Stomach (tissue), 9 donors: ENCODE data around the gene DEPDC4. TPM values are rescaled to one million over a fixed set of nuclear protein-coding genes. Genes with fewer than 3 reads are reported as not detected.
"Not testable (repeated sequence)": the region's sequence is repeated elsewhere in the genome, so short reads cannot be mapped to it uniquely, and the experiment has no call there.

Experiments
- DNase-seq, 2 donors: peaks; one replicate each; pipeline versions ENCODE4 v3.0.0 to v3.0.0-alpha.2; 2013 to 2019
- H3K27ac ChIP-seq, 5 donors: fragments of 200-600 bp in 4 of 5; sonication (generic) in 4 of 5; one replicate each; pipeline ENCODE4 v1.5.1; 2013 to 2019; ENCODE audit warnings: mild to moderate bottlenecking in 1 of 5, moderate library complexity in 1 of 5
- H3K27me3 ChIP-seq, 3 donors: fragments of 200-600 bp; sonication (generic); one replicate each; pipeline ENCODE4 v1.5.1; 2017 to 2019; ENCODE audit warnings: mixed run types in 1 of 3
- H3K36me3 ChIP-seq, 4 donors: fragments of 200-600 bp; sonication (generic); 1 replicate in 3 of 4; 2 replicates in 1 of 4; pipeline ENCODE4 v1.5.1; 2016 to 2019
- H3K4me1 ChIP-seq, 4 donors: fragments of 200-600 bp; sonication (generic); one replicate each; pipeline ENCODE4 v1.5.1; 2016 to 2019
- H3K4me3 ChIP-seq, 4 donors: fragments of 200-600 bp; sonication (generic) in 3 of 4; one replicate each; pipeline ENCODE4 v1.5.1; 2016 to 2019; ENCODE audit warnings: mild to moderate bottlenecking in 1 of 4
- H3K9me3 ChIP-seq, 4 donors: fragments of 200-600 bp; sonication (generic); one replicate each; pipeline ENCODE4 v1.5.1; 2016 to 2019
- CTCF ChIP-seq, 7 experiments: fragments of 450-650 bp in 4 of 7; fragments of 200-600 bp in 3 of 7; sonication (generic) in 3 of 7; IDR thresholded peaks; one replicate each; pipeline ENCODE4 v1.5.1; 2016 to 2019; ENCODE audit warnings: antibody characterized with exemption in 7 of 7, control low read depth in 2 of 7, mild to moderate bottlenecking in 1 of 7
- EP300 ChIP-seq: sonication (generic); formaldehyde crosslinking; IDR thresholded peaks from one replicate; pipeline ENCODE4 v1.6.1; 2017; ENCODE audit warnings: antibody characterized with exemption
- POLR2A ChIP-seq, 4 donors: fragments of 450-650 bp; IDR thresholded peaks; one replicate each; pipeline ENCODE4 v1.6.1; 2016; ENCODE audit warnings: antibody characterized with exemption in 4 of 4, control low read depth in 2 of 4, mild to moderate bottlenecking in 1 of 4, moderate library complexity in 1 of 4
- POLR2AphosphoS5 ChIP-seq, 3 donors: sonication (generic); formaldehyde crosslinking; IDR thresholded peaks; one replicate each; pipeline ENCODE4 v1.6.1; 2016; ENCODE audit warnings: antibody characterized with exemption in 3 of 3
- WGBS, 5 donors: extraction: QIAGEN DNeasy Blood & Tissue Kit in 3 of 5; methylation state at CpG; one replicate each; pipeline versions ENCODE4 v1.1.5 to v1.1.7; 2013 to 2018; 5-methylcytosine and 5-hydroxymethylcytosine counted together
- intact Hi-C: fragments of 100-400 bp; cut with DNase I; formaldehyde crosslinking; loops from one replicate; pipeline ENCODE4 v1.15.1; 2023; ENCODE audit warnings: low total_unique reads
- polyA plus RNA-seq, 3 donors: library from polyadenylated mRNA; stranded (reverse); fragments of 200-250 nt; gene quantifications; one replicate each; pipeline ENCODE4 v1.2.3, GENCODE V29; 2013
- total RNA-seq, 5 donors: library from RNA; depleted of rRNA; stranded (reverse); fragments of >200 nt; gene quantifications; one replicate each; pipeline versions ENCODE4 v1.1.0 to v1.2.3, GENCODE V29; 2014 to 2016
- donor health status: healthy with polysubstance abuse.
- donor health status: Bipolar disorder and iron deficiency.
- donor health status: healthy.

The DEPDC4 gene
- total and polyA plus RNA-seq, 8 donors = 0.48 to 3.1 (median 0.55) TPM; not detected in 3

- DNase-seq = no peak
- H3K27me3 ChIP-seq = no peaks in the 10 kb centered on the region
- H3K36me3 ChIP-seq = no peaks in the 10 kb centered on the region
- TF ChIP-seq POLR2A (IDR thresholded peaks at IDR 0.05) = no peak
- no peak for TF ChIP-seq EP300
- no peak for TF ChIP-seq POLR2AphosphoS5 (IDR thresholded peaks at IDR 0.05)
- TF ChIP-seq CTCF (IDR thresholded peaks at IDR 0.05) = no peak
- intact Hi-C loops = loop anchor here (5.0 kb wide), 1 partner anchor 313 kb away; no protein-coding TSS in a partner anchor
- 86 to 100% (median 100%) methylated on average over 1 of the region's 1 CpG for WGBS, 5 donors
- H3K4me3 ChIP-seq = no peak overlapping the region
- peaks cover 0 to 1% (median 0%) of the 10 kb centered on the region in 4 donors for H3K4me1 ChIP-seq
- H3K27ac ChIP-seq = no peak overlapping the region
- no peaks in the 10 kb centered on the region for H3K9me3 ChIP-seq
These were observed 27.3 kb downstream of the DEPDC4 start for GRCh38 chr12:100239589-100239988.

- DNase-seq = no peak
- H3K27me3 ChIP-seq = no peaks in the 10 kb centered on the region
- no peaks in the 10 kb centered on the region for H3K36me3 ChIP-seq
- H3K4me3 ChIP-seq = no peak overlapping the region
- no peak overlapping the region for H3K27ac ChIP-seq
- H3K9me3 ChIP-seq = no peaks in the 10 kb centered on the region
- TF ChIP-seq CTCF (IDR thresholded peaks at IDR 0.05) = no peak
- TF ChIP-seq POLR2A (IDR thresholded peaks at IDR 0.05) = no peak
- no peak for TF ChIP-seq POLR2AphosphoS5 (IDR thresholded peaks at IDR 0.05)
- TF ChIP-seq EP300 = no peak
- 96 to 99% (median 97%) methylated on average over 3 of the region's 3 CpGs for WGBS, 5 donors
- intact Hi-C loops = loop anchor here (5.0 kb wide), 1 partner anchor 314 kb away; no protein-coding TSS in a partner anchor
- H3K4me1 ChIP-seq = peaks cover 0 to 8% (median 3%) of the 10 kb centered on the region in 4 donors
These were observed 28.1 kb downstream of the DEPDC4 start for GRCh38 chr12:100238801-100239200.

- intact Hi-C loops = loop anchor here (5.0 kb wide), 1 partner anchor 318 kb away; no protein-coding TSS in a partner anchor
- Histone ChIP-seq H3K36me3 (no peaks in the 10 kb centered on the region), H3K27ac (peak overlapping the region in 3 of 5 donors; percentile 1 to 62 (median 36)), H3K9me3 (no peaks in the 10 kb centered on the region), H3K4me3 (no peak overlapping the region), H3K27me3 (no peaks in the 10 kb centered on the region), H3K4me1 (peaks cover 0 to 8% (median 3%) of the 10 kb centered on the region in 4 donors)
- peak in 1 of 2 donors; percentile 76 for DNase-seq
- TF ChIP-seq CTCF (IDR thresholded peaks at IDR 0.05) = peak in 5 of 7 experiments; percentile 20 to 70 (median 56)
- TF ChIP-seq EP300 = no peak
- 29 to 41% (median 31%) methylated on average over 7 of the region's 7 CpGs for WGBS, 5 donors
These were observed 32.1 kb downstream of the DEPDC4 start for GRCh38 chr12:100234591-100235304.

GRCh38 chr12:100234166-100234565 is 32.7 kb downstream of the DEPDC4 start:
- DNase-seq = peak in 1 of 2 donors; percentile 11
- H3K27me3 ChIP-seq = no peaks in the 10 kb centered on the region
- H3K4me1 ChIP-seq = peaks cover 0 to 8% (median 3%) of the 10 kb centered on the region in 4 donors
- H3K36me3 ChIP-seq = no peaks in the 10 kb centered on the region
- intact Hi-C loops = no loop called here
- H3K27ac ChIP-seq = peak overlapping the region in 3 of 5 donors; percentile 1 to 62 (median 36)
- 29 to 39% (median 32%) methylated on average over 3 of the region's 3 CpGs for WGBS, 5 donors
- no peak overlapping the region for H3K4me3 ChIP-seq
- no peaks in the 10 kb centered on the region for H3K9me3 ChIP-seq
- no peak for TF ChIP-seq POLR2AphosphoS5 (IDR thresholded peaks at IDR 0.05)
- no peak for TF ChIP-seq CTCF (IDR thresholded peaks at IDR 0.05)
- no peak for TF ChIP-seq EP300
- TF ChIP-seq POLR2A (IDR thresholded peaks at IDR 0.05) = no peak

GRCh38 chr12:100231873-100232272 is 35.0 kb downstream of the DEPDC4 start:
- 70 to 80% (median 79%) methylated on average over 3 of the region's 3 CpGs for WGBS, 5 donors
- intact Hi-C loops, H3K27ac ChIP-seq, H3K4me3 ChIP-seq, DNase-seq, H3K36me3 ChIP-seq, H3K4me1 ChIP-seq, H3K9me3 ChIP-seq, H3K27me3 ChIP-seq: not testable (repeated sequence)
